Mucosa of gallbladder (tissue), 1 donor: Measurements from ENCODE around the gene LSM2. TPM values are rescaled to one million over a fixed set of nuclear protein-coding genes. Genes with fewer than 3 reads are reported as not detected.

Source experiments
- DNase-seq: peaks from one replicate; pipeline ENCODE4 v3.0.0-alpha.2; 2020; ENCODE audit warnings: low spot score
- total RNA-seq: library from RNA; stranded (reverse); gene quantifications from one replicate; pipeline ENCODE4 v1.2.1, GENCODE V29; 2021
- donor health status: DM: no; HTN: no; CAD: no.

LSM2 gene
- total RNA-seq, 1 donor from 2014 or later: 32.5 TPM

DNA sequence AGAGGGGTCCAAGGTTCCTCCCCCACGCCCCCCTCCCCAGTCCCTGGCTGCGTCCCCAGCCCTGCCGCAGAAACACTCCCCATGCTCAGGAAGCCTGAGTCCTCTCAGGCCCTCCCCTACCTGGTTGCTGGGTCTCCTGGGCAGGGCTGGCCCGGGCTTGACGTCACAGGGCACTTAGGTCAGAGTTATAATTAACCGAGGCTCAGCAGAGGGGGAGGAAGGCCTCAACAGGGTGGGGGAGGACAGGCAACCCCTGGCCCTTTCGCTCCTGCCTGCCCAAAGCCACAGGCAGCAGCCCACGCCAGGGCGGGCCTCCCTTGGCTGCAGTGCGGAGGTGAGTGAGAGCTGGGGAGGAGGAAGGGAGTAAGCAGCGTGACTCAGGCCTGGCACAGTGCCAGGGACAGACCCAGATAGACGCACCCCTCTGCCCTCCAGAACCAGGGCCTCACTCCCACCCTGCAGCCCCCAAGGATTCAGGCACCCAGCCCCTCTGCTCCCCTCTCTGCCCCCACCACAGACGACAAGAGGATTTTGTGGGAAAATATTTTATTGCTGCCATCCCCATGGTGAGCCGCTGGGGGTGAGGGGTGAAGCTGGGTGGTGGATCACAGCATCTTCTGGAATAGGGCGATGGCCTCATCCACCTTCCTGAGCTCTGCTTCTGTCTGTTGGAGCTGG, 29.6 kb downstream of the LSM2 start, which contains the start of gene VWA7:
TSS of gene VWA7 (minus strand) at position 340 of the 678 bp plus-strand sequence. CDS start 549 bp downstream, outside the sequence.
- peak; percentile 84 for DNase-seq

DNA sequence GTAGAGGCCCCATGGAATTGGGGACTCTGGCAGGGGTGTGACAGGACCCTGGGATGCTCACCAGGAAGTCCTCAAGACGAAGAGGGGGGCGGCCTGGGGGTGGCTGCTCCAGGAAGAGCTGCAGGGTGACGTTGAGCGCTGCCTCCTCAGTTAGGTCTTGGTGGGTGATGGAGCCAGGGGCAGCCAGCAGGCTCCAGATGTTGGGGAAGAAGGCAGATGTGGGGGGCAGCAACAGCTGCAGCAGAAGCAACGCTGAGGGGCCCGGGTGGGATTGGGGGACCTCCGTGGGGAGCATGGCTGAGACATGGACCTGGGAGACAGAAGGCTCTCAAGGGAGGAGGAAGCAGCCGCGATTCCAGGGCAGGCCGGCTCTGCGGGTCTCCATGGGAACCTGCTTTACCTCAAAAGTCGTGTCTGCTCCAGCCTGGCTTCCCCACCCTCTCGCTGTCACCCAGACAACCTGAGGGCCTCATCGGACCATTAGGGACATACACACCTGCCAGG, 30.2 kb downstream of the LSM2 start:
- DNase-seq: no peak

DNA sequence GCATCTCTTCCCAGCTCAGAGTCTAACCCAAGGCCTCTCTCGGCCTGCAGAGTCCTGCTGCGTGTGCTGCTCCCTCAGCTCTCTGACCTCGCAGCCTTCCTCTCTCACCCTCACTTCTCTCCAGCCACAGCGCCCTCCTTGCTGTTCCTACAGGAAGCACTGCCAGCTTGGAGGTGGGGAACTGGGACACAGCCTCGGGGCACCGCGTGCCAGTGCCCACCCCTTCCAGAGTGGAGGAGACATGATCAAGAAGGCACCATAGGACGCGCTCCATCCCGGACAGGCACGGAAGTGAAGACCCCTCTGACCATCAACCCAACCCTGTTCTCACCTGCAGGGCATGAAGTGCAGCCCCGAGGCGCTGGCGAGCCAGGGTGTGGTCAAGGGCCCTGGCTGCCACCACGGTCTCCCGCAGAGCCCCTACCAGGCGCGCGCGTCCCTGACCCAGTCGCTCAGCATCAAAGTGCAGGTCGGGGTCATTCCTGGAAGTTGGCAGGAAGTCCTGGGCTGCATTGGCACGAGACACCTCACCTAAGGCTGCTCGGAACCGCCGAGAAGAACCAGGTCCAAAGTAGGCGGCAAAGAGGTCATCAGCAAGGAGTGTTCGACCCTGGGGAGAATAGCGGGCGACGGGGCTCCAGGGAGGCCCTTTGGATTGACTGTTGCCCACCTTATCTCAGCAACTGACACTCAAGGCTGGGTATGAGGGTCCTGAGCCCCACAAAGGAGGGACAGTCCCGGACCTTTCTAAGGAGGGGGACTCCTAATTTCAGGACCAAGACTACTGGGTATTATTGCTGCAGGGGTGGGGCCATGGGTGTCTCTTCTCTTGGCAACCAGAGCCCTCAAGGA, 30.9 kb downstream of the LSM2 start:
- DNase-seq: no peak

DNA sequence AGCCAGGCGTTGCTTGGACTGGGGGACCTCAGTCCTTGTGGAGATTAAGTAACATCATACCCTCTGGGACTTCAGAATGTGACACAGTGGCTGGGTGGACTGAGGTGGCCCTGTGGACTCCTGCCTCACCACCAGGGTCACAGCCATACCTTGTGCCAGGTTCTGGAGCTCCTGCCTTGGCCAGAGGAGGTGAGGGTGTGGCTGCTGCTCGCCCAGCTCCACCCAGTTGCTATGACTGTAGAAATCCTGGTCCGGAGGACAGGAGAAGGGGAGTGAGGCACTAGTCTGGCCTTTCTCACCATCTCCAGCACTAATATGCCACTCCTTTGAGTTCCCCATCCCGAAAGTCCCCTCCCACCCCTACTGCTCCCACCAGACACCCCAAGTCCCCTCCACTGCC, 31.6 kb downstream of the LSM2 start:
- DNase-seq: no peak

DNA sequence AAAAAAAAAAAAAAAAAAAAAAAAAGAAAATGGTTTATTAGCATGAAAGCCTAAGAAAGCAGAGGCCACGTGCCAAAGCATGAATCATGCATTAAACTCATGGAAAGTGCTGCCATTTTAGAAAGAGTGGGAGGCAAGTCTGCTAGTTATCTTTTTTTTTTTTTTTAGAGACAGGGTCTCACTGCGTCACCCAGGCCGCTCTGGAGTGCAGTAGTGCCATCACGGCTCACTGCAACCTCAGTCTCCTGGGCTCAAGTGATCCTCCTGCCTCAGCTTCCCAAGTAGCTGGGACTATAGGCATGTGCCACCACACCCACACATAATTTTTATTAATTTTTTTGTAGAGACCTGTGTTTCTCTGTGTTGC, 34.8 kb downstream of the LSM2 start:
- DNase-seq: no peak

DNA sequence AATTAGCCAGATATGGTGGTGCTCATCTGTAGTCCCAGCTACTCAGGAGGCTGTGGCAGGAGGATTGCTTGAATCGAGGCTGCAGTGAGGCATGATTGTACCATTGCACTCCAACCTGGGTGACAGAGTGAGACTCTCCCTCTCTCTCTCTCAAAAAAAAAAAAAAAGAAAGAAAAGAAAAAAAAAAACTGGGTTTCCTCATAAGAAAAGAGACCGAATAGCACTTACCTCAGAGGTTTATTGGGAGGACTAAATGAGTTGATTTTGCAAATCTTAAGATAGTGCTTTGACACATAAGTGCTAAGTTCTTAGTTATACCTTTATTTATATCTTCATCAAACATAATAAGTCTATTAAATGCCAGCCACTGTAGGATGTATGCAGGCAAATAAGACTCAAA, 35.9 kb downstream of the LSM2 start:
- no peak for DNase-seq

DNA sequence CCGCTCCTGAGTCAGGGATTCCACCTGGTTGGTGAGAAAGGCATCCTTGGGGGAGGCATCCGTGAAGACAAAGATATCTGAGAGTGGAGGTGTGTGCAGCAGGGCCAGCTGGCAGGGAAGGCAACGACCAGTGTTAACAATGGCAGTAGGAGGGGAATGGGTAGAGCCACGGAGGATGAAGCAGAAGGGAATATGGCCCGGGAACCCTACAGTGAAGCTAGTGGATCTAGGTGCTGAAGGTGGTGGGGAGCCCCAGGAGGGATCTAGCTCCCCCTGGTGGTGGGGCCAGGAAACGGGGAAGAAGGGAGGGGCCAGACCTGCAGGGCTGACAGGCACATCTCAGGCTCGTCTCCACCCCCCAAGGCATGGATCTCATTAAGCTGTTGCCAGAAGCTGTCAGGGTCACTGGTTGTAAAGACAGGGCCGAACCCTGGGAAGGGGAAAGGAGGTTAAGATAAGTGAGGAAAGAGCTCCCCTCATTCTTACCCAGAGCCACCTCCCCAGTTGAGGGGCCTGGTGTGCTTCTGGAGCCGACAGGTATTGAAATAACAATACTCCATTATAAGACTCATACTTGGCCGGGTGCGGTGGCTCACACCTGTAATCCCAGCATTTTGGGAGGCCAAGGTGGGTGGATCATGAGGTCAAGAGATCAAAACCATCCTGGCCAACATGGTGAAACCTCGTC, 36.9 kb downstream of the LSM2 start:
- peak; percentile 79 for DNase-seq

DNA sequence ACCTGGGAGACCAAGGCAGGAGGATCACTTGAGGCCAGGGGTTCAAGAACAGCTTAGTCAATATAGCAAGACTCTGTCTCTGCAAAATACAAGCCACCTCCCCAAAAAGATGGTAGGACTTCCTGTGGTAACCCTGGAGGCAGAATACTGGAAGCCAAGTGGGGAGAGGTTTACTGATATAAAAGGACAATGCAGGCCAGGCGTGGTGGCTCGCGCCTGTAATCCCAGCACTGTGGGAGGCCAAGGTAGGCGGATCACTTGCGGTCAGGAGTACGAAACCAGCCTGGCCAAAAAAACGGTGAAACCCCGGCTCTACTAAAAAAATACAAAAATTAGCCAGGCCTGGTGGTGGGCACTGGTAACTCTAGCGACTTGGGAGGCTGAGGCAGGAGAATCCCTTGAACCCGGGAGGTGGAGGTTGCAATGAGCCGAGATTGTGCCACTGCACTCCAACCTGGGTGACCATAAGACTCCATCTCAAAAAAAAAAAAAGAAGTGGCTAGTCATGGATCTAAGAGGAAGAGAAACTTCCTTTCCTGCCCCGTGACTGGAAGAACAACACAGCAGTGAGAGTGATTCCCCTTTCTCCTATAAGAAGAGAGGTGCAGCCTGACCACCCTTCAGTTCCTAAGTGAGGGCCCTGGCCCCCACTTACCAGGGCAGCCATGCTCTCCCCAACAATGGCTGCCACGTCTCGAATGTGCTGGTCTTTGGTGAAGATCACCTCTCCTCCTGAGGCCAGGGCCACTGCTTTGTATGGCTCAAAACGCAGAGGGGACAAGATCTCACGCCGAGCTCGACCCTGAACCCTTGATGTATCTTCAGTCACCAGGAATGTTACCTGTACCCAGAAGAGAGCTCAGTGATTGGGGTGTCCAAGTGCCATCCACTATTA, 38.2 kb downstream of the LSM2 start:
- DNase-seq: no peak

DNA sequence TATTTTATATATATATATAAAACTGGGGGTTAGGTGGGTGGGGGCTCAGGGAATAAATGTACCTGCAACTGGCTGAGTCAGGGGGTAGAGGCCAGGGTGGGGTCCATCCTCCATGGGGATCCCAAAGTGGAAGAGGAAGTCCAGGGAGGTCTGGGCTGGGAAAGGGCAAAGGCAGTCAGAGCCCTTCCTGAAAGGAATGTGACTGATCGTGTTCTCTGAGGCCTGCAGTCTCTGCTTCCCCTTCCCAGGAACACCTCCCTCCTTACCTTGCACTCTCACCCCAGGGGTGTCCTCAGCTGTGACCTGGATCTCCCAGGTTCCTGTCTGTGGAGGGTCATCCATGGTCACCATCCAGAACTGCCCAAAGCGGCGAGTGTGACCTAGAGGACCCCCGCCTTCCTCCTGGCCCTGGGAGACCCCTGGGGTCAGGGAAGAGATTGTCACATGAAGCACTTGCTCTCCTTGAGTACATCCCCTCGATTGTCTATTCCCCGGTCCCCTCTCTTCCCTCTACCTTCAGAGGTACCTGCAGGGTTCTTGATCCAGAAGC, 39.6 kb downstream of the LSM2 start:
- DNase-seq: no peak

DNA sequence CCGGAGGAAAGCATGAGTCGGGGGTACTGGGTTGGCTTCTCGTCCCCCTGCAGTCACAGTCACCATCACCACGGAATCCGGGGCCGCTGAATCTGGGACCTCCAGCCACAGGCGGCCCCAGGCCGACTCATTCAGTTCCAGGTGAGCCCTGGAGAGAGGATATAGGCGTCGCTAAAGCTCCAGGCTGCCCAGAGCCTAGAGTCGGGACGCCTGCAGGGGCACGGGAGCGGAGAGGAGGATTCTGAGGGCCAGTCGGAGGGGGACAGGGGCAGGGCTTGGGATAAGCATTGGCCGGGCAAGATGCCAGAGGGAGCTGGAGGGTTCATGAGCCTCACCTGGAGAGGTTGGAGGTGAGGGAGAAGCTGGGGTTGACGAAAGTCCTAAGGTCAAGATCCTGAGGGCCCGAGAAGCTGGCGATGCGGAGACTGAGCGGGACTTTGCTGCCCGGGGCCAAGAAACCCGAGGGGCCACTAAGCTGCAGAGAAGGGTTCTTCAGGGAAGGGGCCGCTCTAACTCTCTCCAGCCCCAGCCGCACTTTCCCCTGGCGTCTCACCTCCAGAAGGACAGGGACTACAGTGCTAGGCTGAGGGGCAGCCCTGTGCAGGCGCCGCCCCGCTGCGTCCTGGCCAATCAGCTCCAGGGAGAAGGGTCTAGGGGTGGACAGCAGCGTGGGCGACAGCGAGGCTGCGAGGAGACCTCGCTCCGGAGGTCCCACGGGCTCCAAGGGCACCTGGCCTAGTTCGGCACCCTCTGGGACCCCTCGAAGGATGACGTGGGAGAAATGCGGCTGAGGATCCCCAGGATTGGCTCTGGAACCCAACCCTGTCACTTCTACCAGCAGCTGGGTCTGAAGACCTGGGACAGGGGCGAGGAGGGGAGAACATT, 40.6 kb downstream of the LSM2 start:
- DNase-seq: no peak

DNA sequence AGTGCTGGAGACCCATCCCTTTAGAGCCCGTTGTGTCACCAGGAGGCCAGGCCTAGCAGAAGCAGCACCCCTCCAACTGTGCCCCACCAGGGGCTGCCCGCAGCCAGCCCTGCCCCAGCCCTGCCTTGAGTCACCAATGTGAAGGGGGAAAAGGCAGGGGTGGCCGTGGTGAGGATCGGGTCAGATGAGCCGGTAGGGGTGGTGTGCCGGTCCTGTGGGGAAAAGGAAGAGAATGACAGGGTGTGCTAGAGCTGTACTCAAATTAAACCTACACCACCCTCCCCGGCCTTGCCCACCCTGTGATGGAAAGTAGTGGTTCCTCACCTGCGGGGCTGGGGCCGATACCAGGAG, 41.2 kb downstream of the LSM2 start:
- no peak for DNase-seq

DNA sequence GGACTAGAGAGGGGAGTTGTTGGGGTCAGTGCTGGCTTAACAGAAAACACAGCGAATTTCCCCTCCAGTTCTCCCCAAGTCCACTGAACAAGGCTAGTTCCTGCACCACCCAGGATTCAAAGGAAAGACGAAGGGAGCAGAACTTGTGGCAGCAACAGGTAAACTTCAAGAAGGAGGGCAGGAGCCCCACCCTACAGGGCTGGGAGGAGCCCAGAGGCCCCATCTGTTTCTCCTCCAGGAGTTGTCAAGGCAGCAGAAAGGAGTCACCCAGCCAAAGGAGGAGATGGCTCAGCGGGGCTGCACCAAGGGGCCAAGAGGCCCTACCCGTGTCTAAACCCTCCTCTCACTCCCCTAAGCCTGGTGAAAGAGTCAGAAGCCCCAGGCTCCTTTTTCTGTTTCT, 42.6 kb downstream of the LSM2 start:
- DNase-seq: no peak

DNA sequence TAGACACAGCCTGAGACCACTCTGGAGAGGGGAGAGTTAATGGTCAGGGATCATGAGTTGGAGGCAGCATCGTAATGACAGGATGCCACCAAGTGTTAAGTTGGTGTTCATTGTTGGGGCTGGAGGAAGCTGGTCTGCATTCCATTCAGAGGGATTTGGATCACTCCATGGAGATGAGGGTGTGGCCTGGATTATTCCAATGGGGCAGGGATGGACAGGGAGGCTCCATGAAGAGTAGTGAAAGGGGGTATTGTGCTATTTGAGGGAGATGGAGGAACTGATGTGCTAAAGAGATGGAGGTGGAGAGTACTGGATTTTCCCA, 43.2 kb downstream of the LSM2 start:
- DNase-seq: no peak

DNA sequence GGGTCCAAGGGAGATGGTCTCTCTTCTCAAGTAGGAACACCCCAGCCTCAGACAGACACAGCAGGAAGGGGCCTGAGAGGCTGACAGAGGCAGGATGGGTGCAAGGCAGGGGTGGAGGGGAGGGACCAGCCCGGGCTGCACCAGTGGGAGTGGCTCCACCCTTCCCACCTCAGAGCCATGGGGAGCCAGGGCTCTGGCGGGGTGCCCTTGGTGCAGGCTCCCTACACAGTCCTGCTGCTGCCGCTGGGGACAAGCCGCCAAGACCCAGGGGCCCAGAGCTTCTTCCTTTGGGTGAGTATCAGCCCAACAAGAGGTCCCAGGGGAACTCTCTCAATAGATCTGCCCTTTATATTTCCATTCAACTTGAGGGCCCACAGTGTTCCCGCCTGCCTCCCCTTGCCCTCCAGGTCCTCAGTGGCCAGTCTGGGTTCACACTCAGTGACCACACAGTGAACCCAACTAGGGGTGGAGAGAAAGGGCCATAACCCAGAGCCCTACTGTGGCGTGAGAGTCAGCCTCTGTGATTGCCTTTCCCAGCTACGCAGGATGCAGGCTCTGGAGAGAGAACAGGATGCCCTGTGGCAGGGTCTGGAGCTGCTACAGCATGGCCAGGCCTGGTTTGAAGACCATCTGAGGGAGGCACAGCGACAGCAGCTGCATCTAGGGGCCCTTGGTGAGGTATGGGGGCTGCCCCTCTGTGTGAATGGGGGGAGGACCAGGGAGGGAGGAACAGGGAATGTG, 43.7 kb downstream of the LSM2 start:
- no peak for DNase-seq

DNA sequence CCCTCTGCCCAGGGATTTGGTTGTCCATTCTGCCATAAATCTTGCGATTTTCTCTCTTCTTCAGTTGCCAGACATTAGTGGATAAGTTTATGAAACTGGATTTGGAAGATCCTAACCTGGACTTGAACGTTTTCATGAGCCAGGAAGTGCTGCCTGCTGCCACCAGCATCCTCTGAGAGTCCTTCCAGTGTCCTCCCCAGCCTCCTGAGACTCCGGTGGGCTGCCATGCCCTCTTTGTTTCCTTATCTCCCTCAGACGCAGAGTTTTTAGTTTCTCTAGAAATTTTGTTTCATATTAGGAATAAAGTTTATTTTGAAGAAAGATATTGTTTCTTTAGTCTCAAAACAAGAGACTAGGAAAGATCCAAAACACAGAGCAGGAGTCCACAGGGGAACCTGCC, 44.4 kb downstream of the LSM2 start, which contains the start of gene SAPCD1:
TSS of gene SAPCD1 (plus strand) at position 301 of the 400 bp plus-strand sequence. CDS start 399 bp downstream, outside the sequence.
- DNase-seq: no peak

DNA sequence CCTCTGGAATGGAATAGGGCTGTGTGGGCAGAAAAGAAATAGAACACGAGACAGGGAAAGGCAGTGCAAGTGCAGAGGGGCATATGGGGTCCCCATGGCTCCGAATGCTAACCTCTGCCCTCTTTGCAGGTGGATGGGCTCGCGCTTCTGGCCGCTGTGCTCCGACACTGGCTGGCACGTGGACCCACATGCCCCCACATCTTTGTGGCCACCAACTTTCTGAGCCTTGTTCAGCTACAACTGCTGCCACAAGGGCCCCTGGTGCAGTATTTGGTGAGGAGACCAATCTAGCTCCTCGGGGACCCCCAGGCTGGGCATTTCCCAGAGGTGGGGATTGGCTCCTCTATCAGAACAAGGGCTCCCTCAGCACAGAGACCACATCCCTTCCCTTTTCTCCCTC, 45.4 kb downstream of the LSM2 start:
- no peak for DNase-seq

DNA sequence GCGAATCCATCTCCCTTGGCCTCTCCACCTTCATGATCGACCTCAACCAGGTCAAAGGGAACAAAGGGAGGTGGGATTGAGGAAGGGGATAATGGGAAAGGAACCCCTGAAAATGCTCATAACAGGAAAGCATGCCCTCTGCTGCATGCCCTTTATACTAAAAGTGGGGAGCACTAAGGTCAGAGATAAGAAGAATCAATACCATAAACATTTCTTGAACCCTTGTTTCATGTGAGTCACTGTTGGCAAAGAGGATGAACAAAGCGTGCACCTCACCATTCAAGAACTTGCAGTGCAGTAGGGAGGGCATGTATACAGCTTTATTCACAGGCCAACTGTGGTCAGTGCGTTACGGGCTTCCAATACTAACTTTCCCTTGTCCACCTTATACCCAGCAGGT, 46.0 kb downstream of the LSM2 start:
- DNase-seq: no peak

DNA sequence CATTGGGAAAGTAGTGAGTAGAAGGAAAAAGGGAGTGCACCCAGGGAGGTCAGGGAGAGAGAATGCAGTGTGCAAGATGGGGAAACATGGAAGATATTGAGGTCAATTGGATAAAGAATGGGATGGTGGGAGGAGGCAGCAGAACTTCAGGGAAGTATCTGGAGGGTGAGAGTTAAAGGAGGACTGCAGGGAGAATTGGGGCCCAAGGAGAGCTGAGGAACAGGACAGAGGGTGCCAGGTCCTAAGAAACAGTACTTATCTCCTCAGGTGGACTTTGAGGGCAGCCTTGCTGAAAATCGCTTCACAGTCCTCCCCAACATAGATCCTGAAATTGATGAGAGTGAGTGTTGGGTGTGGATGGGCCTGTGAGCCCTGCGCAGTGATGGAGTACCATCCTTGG, 48.5 kb downstream of the LSM2 start:
- DNase-seq: no peak

DNA sequence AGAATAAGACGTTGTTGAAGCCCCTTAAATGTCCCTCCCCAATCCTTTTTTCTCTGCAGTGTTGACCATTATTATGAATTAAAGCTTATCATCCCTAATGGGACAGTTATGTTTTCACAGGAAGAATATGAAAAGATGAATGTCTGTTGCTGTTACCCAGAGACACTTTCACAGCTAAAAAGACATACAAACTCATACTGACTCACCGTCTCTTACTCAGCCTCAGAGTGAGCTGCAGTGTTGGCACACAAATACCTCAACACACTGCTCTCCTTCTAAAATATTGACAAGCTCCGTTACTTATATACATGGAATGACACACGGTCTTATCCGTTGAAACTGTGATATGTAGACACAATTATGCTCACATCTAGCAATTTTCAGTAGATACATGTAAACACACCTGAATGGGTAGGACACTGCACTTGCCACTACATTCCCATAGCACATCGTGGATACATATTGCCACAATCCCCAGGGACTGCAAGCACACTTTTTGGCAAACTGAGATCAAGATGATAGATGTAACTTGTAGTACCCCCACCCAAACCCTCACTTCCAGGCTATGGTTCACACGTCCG, 53.9 kb downstream of the LSM2 start:
- DNase-seq: no peak
